H1 (cell line): ENCODE measurements around the gene SMCHD1. TPM values are rescaled to one million over a fixed set of nuclear protein-coding genes. Genes with fewer than 3 reads are reported as not detected.

Experiments used
- polyA plus RNA-seq, 7 experiments: library from polyadenylated mRNA; depleted of rRNA in 3 of 7; stranded (reverse) in 5 of 7; unstranded in 2 of 7; fragments of >200 nt in 5 of 7; fragments of 200-250 nt in 2 of 7; gene quantifications; 1 replicate in 5 of 7; 2 replicates in 1 of 7; 4 replicates in 1 of 7; pipeline versions ENCODE4 v1.2.1 to v1.2.3, GENCODE V29; 2011 to 2013; ENCODE audit warnings: missing spikeins in 2 of 7, mixed read lengths in 2 of 7
- small RNA-seq: library from polyadenylated mRNA; stranded (forward); fragments of <200 nt; extraction: miRNeasy Mini kit (QIAGEN cat#:217004); gene quantifications from one replicate; pipeline ENCODE3, GENCODE V24; 2013; ENCODE audit not compliant: insufficient read depth
- total RNA-seq: library from RNA; stranded (reverse); fragmentation: NEBNext Ultra II Directional; extraction: Animal tissue kit (Norgen Biotek cat#: 25700); gene quantifications from 2 replicates; pipeline ENCODE4 v1.2.1, GENCODE V29; 2021

SMCHD1 gene
- total and polyA plus RNA-seq, 2 of the 8 experiments (the other 6 are each of a cell fraction or from before 2014, with no cell fraction given) = 9.3 to 32.0 TPM

Small RNA genes lying within 50 kb of the gene (small RNA-seq; reads per million reads assigned to genes)
- not detected for gene RF00019
- not detected for gene RNU6-340P

Other genes with a start within 250 kb of the SMCHD1 start
- gene METTL4, start 84.2 kb upstream of the SMCHD1 start, total RNA-seq = 10.6 and 11.5 TPM in 2 replicates
- gene METTL4, start 84.2 kb upstream of the SMCHD1 start, polyA plus RNA-seq (2011; rRNA removed) = 4.8 and 8.5 TPM in 2 replicates
- 40.3 and 45.0 TPM in 2 replicates for gene NDC80, start 84.2 kb upstream of the SMCHD1 start, total RNA-seq
- gene NDC80, start 84.2 kb upstream of the SMCHD1 start, polyA plus RNA-seq (2011; rRNA removed) = 7.3 and 11.0 TPM in 2 replicates
- 7.4 and 7.5 TPM in 2 replicates for gene EMILIN2, start 191.3 kb downstream of the SMCHD1 start, total RNA-seq
- gene EMILIN2, start 191.3 kb downstream of the SMCHD1 start, polyA plus RNA-seq (2011; rRNA removed) = 6.0 and 8.1 TPM in 2 replicates